HG03066 (cell line): ENCODE measurements around the gene FZR1.
"Not testable (repeated sequence)": the region's sequence is repeated elsewhere in the genome, so short reads cannot be mapped to it uniquely, and the experiment has no call there.

ENCODE experiments used
- ATAC-seq: cut with Tn5 transposase; IDR thresholded peaks from one replicate; pipeline ENCODE4 v1.9.1; 2021; ENCODE audit warnings: low read depth; ENCODE audit not compliant: unreplicated experiment

FZR1 gene

DNA sequence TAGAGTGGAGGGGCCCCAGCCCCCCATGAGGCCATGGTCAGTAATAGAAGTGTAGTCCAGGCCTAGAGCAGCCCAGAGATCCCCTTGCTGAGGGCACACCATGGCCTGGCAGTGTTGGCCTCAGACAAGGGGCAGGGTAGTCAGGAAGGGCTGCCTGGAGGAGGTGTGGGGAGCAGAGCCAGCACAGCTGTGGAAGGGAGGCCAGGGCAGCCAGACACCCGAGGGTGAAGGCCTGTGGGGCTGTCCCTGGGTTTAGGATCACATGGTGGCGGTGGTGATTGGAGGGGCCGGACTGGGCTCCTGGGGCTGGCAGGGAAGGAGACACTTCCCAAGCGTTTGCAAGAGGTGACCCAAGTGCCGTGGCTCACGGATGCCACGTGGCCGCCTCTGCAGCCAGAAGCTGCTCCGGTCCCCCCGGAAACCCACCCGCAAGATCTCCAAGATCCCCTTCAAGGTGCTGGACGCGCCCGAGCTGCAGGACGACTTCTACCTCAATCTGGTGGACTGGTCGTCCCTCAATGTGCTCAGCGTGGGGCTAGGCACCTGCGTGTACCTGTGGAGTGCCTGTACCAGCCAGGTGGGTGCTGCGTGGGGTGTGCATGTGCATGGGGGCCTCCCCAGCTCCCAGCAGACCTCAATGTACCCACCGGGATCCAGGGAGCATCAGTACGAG, 21.3 kb downstream of the FZR1 start:
- ATAC-seq: no peak

DNA sequence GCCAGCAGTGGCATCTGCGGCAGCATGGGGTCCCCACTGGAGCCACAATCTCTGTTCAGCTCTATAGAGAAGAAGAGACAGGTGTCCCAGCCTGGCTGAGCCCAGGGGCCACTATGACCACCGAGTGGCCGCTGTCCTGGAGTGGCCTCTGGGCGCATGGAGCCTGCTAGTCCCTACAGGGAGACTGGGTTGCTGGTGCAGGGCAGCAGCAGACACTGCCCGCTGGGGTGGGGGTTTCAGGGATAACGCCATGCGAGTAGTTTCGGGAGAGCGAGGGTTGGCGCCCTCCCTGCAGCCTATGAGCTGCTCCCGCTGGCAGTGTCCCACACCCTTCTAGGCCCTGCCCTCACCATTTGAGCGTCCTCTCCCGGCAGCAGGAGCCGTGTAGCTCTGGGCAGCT, 22.0 kb downstream of the FZR1 start:
- no peak for ATAC-seq

DNA sequence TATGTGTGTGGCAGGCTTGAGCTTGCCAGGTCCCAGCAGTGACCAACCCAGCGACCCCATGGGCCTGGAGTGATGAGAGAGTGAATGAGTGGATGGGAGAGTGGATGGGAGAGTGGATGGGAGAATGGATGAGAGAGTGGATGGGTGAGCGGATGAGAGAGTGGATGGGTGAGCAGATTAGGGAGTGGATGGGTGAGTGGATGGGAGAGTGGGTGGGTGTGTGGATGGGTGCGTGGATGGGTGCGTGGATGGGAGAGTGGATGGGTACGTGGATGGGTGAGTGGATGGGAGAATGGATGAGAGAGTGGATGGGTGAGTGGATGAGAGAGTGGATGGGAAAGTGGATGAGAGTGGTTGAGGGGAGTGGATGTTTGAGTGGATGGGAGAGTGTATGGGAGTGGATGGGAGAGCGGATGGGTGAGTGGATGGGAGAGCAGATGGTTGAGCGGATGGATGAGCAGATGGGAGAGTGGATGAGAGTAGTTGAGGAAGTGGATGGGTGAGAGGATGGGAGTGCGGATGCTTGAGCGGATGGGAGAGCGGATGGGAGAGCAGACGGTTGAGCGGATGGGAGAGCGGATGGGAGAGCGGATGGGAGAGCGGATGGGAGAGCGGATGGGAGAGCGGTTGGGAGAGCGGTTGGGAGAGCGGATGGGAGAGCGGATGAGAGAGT, 22.6 kb downstream of the FZR1 start:
- no peak for ATAC-seq

DNA sequence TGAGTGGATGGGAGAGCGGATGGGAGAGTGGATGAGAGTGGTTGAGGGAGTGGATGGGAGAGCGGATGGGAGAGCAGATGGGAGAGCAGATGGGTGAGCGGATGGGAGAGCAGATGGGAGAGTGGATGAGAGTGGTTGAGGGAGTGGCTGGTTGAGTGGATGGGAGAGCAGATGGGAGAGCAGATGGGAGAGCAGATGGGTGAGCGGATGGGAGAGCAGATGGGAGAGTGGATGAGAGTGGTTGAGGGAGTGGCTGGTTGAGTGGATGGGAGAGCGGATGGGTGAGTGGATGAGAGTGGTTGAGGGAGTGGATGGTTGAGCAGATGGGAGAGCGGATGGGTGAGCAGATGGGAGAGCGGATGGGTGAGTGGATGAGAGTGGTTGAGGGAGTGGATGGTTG, 23.2 kb downstream of the FZR1 start:
- ATAC-seq: not testable (repeated sequence)

DNA sequence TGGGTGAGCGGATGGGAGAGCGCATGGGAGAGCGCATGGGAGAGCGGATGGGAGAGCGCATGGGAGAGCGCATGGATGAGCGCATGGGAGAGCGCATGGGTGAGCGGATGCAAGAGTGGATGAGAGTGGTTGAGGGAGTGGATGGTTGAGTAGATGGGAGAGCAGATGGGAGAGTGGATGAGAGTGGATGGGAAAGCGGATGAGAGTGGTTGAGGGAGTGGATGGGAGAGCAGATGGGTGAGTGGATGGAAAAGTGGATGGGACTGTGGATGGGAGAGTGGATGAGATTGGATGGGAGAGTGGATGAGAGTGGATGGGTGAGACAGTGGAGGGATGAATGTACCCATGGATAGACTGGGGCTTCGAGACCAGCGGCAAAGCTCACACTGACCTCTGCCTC, 24.3 kb downstream of the FZR1 start:
- ATAC-seq: no peak

DNA sequence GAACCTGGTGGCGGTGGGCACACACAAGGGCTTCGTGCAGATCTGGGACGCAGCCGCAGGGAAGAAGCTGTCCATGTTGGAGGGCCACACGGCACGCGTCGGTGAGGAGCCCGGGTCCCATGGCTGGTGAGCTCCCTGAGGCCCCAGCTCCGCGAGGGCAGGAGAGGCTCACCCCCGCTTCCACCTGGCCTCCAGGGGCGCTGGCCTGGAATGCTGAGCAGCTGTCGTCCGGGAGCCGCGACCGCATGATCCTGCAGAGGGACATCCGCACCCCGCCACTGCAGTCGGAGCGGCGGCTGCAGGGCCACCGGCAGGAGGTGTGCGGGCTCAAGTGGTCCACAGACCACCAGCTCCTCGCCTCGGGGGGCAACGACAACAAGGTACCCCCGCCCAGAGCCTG, 25.6 kb downstream of the FZR1 start:
- no peak for ATAC-seq

DNA sequence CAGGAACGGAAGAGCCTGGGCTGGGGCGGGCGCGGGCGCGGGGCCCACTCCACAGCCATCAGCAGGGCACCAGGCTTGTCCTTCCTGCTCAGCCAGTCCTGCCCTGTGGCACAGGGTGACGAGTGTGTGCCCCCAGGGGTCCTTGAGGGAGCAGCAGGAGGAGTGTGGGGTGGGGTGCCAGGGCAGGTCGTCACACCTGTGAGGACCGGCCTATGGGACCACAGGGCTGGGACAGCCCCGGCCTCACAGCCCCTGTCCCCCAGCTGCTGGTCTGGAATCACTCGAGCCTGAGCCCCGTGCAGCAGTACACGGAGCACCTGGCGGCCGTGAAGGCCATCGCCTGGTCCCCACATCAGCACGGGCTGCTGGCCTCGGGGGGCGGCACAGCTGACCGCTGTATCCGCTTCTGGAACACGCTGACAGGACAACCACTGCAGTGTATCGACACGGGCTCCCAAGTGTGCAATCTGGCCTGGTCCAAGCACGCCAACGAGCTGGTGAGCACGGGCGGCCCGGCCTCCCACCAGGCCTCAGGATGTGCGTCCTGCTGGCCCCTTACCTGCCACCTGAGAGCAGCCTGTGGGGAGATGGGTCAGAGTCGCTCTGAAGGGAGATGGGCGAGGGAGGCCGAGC, 26.2 kb downstream of the FZR1 start:
- no peak for ATAC-seq

DNA sequence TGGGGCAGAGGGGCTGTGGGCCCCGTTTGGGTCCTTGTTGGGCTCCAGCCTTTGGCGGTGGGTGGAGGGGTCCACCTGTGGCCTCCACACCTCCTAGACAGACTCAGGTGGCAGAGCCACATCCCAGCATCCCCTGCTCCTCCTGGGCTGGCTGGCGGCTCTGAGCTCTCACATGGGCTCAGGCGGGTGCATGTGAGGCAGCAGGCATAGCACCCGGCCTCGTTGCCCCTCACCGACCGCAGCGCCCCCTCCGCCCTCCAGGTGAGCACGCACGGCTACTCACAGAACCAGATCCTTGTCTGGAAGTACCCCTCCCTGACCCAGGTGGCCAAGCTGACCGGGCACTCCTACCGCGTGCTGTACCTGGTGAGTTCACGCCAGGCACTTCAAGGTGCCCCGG, 26.9 kb downstream of the FZR1 start:
- no peak for ATAC-seq

DNA sequence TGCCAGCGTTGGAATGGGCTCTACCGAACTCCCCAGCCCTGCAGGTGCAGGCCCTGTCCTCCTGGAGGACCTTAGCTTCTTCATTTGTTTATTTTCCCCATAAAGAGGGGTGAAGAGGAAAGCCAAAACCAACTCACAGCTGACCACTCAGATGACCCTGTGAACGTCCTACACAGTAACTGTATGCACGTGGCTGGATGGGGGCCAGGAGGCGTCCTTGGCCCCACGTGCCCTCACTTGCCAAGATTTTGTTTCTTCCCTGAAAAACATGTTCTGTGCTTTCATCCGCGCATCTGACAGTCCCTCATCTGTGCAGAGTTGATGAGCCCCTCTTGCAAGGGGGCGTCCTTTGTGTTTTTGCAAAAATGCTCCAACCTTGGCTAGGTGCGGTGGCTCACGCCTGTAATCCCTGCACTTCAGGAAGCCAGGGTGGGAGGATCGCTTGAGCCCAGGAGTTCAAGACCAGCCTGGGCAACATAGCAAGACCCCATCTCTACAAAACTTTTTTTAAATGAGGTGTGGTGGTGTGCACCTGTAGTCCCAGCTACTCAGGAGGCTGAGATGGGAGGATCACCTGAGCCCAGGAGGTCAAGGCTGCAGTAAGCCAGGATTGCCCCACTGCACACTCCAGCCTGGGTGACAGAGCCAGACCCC, 27.6 kb downstream of the FZR1 start:
- no peak for ATAC-seq

DNA sequence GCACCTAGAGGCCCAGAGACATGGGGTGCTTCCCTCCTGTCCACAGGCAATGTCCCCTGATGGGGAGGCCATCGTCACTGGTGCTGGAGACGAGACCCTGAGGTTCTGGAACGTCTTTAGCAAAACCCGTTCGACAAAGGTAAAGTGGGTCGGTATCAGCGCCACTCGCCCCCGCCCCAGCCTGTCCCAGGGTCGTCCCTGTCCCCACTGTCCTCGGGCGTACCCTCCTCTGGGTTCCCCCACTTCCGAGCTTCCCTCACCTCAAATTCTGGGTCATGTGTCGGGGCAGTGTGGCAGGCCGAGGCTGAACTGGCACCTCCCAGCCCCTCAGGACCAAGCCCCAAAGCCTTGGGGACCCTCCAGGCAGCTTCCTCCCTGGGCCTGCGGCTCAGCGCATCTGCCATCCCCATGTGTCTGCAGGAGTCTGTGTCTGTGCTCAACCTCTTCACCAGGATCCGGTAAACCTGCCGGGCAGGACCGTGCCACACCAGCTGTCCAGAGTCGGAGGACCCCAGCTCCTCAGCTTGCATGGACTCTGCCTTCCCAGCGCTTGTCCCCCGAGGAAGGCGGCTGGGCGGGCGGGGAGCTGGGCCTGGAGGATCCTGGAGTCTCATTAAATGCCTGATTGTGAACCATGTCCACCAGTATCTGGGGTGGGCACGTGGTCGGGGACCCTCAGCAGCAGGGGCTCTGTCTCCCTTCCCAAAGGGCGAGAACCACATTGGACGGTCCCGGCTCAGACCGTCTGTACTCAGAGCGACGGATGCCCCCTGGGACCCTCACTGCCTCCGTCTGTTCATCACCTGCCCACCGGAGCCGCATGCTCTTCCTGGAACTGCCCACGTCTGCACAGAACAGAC, 28.5 kb downstream of the FZR1 start:
- no peak for ATAC-seq

DNA sequence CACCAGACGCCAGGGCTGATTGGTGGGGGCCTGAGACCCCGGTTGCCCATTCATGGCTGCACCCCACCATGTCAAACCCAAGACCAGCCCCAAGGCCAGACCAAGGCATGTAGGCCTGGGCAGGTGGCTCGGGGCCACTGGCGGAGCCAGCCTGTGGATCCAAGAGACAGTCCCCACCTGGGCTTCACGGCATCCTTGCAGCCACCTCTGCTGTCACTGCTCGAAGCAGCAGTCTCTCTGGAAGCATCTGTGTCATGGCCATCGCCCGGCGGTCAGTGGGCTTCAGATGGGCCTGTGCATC, 29.1 kb downstream of the FZR1 start:
- no peak for ATAC-seq

DNA sequence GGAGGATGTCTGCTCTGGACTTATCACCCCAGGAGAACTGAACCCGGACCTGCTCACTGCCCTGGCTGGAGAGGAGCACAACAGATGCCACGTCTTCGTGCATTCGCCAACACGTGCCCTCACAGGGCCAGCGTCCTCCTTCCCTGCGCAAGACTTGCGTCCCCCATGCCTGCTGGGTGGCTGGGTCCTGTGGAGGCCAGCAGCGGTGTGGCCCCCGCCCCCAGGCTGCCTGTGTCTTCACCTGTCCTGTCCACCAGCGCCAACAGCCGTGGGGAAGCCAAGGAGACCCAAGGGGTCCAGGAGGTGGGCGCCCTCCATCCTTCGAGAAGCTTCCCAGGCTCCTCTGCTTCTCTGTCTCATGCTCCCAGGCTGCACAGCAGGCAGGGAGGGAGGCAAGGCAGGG, 29.5 kb downstream of the FZR1 start:
- ATAC-seq: no peak

DNA sequence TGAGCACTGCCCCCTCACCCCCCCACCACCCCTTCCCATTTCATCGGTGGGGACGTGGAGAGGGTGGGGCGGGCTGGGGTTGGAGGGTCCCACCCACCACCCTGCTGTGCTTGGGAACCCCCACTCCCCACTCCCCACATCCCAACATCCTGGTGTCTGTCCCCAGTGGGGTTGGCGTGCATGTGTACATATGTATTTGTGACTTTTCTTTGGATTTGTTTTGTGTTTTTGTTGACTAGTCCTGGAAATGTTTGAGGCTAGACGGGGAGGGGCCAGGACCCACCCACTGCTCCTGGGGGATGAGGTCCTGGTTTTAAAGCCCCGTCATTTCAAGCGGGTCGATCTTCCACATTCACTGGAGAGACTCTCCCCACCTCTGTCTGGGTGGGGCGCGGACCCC, 29.9 kb downstream of the FZR1 start:
- ATAC-seq: no peak

DNA sequence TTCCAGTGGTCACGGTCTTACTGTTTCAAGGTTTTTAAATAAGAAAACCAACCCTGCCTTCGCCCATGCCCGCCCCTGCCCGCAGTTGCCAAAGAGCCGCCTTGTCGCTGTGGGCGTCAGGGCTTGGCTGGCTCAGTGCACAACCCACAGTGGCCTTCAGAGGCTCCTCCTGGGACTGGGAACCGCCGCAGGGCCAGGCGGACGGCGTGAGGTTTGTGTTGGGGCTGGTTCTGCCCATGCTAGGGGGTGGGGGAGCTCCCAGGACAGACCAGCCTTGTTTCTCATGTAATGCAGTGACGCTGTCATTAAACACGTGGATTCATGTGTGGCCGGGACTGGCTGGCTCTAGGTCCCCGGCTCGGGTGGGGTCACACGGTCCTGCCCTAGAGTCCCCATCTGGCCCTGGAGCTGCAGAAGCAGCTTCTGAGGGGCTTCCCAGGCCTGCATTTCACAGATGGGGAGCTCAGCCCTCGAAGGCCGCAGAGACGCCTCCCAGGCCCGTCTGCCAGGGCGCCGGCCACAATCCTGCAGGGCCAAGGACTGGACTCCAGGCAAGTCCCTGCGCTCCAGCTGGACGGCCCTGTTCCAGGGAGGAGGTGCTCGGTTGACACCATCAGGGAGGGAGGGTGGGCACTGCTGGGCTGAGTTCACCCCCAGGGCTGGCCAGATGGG, 30.5 kb downstream of the FZR1 start:
- no peak for ATAC-seq

DNA sequence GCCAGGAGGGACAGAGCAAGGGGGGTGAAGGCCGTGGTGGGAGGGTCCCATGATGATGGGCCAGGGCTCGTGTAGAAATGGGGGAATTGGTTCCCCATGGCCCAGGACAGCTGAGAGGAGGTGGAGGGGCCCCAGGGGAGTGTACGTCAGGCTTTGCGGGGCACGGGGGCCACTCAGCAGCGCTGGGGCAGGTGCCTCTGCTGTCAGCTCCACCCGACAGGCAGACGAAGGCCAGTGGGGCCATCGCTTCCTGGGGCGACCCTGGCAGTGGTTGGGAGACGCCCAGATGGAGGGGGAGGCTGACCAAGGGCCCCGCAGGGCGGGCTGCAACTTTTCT, 31.0 kb downstream of the FZR1 start:
- no peak for ATAC-seq

DNA sequence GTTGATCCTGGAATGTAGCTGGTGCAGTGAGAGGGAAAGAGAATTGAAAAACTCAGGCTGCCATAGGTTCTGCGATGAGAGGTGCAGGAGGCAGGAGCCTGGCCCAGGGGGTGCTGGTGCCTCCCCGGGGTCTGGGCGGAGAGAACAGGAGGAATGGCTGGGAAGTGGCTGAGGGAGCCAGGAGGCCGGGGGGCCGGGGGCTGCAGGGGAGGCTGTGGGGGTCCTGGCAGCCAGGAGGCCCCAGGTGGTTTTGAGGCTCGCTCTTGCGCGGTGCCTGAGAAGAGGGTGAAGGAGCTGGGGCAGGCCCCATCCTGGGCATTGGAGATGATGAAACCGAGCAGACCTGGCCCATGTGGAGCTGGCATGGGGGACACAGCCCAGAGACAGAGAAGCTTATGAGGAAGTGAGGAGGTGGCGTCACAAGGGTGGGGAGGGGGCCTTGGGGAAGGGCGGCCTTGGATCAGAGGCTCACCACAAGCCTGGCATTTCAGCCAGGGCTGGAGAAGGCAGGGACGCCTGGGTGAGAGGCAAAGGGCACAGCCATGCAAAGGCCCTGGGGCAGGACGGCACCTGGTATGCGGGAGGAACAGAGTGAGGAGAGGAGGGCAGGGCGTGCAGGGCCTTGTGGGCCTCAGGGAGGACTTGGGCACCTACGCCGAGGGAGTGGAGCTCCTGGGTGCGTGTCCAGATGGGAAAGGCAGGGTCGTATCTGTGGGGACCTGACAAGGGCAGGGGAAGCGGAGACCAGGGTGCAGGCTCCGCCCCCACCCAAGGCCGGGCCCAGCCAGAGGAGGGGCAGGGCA, 31.5 kb downstream of the FZR1 start:
- ATAC-seq: no peak

DNA sequence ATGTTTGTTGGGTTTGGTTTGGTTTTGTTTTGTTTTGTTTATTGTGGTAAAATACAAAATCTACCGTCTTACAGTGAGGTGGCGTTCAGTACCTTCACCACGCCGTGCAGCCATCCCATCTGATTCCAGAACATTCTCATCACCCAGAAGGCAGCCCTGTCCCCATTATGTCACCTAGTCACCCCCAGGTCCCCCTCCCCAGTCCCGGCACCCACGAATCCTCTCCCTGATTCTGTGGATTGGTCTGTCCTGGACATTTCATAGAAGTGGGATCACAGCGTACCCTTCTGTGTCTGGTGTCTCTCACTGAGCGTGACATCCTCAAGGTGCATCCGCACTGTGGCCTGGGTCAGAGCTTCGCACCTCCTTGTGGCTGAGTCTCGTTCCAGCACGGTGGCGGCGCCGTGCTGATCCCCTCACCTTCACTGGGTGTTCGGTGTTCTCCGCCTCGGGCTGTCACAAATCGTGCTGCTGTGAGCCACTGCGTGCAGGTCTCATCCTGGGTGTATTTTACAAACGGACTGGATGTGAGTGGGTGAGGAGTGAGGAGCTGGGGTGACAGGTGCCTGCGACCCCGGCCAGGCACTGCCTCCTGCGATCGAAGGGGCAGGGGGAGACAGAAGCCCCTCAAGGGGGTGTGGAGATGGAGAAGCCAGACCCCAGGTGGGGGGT, 32.3 kb downstream of the FZR1 start:
- ATAC-seq: no peak

DNA sequence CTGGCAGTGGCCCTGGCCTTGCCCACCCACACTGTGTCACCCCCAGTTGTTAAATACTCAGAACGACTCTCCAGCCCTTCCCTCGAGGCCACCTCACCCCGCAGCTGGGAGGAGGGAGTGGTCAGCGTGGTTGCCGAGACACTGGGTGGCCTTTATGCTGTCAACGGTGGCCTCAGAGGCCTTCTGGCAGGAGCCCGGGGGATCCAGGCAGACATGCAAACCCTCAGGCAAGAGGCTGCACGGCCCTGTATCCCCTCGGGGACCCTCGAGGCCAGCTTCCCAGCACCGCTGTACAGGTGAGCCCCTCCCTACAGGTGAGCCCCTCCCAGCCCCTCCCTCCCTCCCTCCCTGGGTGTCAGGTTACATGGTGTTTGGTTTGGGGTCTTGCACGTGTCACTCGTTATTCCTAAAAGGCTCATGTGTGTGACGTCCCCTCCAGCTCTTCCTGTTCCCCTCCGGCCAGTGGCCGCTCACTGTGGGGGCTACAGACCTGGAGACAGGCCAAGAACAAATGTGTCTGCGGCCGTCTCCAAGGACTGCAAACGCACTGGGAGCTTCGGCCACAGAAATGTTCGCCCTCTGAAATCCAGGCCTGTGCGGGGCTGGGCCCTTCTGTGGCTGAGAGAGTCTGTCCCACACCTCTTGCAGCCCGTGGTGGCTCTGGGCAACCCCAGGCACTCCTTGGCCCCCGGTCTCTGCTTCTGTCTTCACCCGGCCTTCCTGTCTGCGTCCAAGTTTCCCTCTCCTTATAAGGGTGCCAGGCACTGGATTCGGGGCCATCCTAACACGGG, 33.0 kb downstream of the FZR1 start, which contains the start of gene TEKTIP1:
TEKTIP1 (plus strand) TSS at position 210 of the 791 bp plus-strand sequence; CDS start at position 214, 4 bp downstream.
- no peak for ATAC-seq
